ENCODE measurements around the gene COL25A1.

Gene COL25A1

DNA sequence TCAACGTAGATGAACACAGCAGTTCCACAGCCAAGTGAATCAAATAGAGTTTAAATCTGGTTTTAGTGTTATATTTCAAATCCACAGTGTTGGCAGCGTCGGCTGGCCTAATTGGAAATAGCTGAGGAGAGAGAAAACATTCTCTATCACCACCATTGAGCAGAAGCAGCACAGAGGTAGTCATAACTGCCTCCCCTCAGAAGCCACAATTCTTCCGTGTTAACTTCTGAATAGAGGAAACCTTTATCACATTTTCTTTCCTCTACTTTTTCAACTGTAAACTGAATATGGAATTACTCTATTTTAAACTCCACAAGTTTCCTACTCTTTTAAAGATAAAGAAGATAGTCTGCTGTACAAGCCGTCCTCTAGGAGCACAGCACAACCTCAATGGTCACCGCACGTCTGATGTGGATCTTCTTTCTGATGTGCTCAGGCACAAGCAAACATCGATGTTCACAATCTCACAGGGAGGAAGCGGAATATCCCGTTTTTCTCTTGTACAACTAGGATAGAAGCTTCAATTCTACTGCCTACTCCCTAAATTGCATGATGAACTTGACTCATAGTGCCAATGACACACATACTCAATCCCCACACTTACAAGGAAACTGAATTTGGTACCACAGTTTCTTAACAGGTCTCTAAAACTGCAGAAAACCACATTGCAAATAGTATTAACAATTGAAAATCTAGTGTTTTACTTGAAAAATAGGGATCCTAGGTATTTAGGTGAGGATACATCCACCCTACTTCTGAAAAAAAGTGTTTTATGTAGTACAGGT lies 321.8 kb downstream of the COL25A1 start:
- H3K9ac ChIP-seq = no peak overlapping the region
- no peaks in the 10 kb centered on the region for H3K4me1 ChIP-seq
- H3K4me3 ChIP-seq (ENCODE audit: low read depth, low read length) = no peak overlapping the region
- H3K9me3 ChIP-seq (ENCODE audit: control insufficient read depth, low read length) = no peaks in the 10 kb centered on the region
- H3K27ac ChIP-seq = no peak overlapping the region
- TF ChIP-seq, protein P1, sequence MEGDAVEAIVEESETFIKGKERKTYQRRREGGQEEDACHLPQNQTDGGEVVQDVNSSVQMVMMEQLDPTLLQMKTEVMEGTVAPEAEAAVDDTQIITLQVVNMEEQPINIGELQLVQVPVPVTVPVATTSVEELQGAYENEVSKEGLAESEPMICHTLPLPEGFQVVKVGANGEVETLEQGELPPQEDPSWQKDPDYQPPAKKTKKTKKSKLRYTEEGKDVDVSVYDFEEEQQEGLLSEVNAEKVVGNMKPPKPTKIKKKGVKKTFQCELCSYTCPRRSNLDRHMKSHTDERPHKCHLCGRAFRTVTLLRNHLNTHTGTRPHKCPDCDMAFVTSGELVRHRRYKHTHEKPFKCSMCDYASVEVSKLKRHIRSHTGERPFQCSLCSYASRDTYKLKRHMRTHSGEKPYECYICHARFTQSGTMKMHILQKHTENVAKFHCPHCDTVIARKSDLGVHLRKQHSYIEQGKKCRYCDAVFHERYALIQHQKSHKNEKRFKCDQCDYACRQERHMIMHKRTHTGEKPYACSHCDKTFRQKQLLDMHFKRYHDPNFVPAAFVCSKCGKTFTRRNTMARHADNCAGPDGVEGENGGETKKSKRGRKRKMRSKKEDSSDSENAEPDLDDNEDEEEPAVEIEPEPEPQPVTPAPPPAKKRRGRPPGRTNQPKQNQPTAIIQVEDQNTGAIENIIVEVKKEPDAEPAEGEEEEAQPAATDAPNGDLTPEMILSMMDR (IDR thresholded peaks at IDR 0.05) = no peak
- H3K36me3 ChIP-seq (ENCODE audit: control insufficient read depth, insufficient read depth, low read length) = no peaks in the 10 kb centered on the region
- no peak overlapping the region for H2AFZ ChIP-seq
- H3K27me3 ChIP-seq (ENCODE audit: control insufficient read depth, insufficient read depth, low read length) = no peaks in the 10 kb centered on the region
- H3K4me2 ChIP-seq (ENCODE audit: low read length) = no peak overlapping the region
- no peaks in the 10 kb centered on the region for H3K79me2 ChIP-seq

GRCh38 chr4:108979759-108980158 lies 322.7 kb downstream of the COL25A1 start:
- Histone ChIP-seq H3K27ac (no peak overlapping the region), H3K27me3 (ENCODE audit: control insufficient read depth, insufficient read depth, low read length) (no peaks in the 10 kb centered on the region), H2AFZ (no peak overlapping the region), H3K79me2 (no peaks in the 10 kb centered on the region), H3K9me3 (ENCODE audit: control insufficient read depth, low read length) (no peaks in the 10 kb centered on the region), H3K4me1 (no peaks in the 10 kb centered on the region), H3K36me3 (ENCODE audit: control insufficient read depth, insufficient read depth, low read length) (no peaks in the 10 kb centered on the region), H3K4me2 (ENCODE audit: low read length) (no peak overlapping the region), H3K9ac (no peak overlapping the region), H3K4me3 (ENCODE audit: low read depth, low read length) (no peak overlapping the region)
- TF ChIP-seq, protein P1 (IDR thresholded peaks at IDR 0.05) = no peak

DNA sequence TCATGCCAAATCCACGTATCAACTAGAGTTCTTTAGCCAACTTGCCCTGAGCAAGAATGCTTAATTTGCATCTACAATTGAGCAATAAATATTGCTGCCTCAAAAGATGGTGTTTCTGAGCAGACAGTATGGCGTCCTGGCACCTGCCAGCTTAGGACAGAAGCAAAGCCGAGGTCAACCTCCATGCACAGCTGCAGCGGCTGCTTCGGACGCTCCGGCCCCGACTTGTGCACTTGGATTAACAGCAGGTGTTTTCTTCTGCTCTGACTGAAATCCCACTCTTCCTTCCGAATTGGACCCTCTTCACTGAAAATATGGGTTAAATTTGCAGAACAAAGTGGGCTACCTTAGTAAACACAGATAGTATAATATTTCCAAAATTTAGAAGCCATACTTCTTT lies 324.4 kb downstream of the COL25A1 start:
- Histone ChIP-seq H3K4me2 (ENCODE audit: low read length) (no peak overlapping the region), H3K36me3 (ENCODE audit: control insufficient read depth, insufficient read depth, low read length) (no peaks in the 10 kb centered on the region), H3K9me3 (ENCODE audit: control insufficient read depth, low read length) (no peaks in the 10 kb centered on the region), H3K27me3 (ENCODE audit: control insufficient read depth, insufficient read depth, low read length) (no peaks in the 10 kb centered on the region), H3K79me2 (no peaks in the 10 kb centered on the region), H3K9ac (no peak overlapping the region), H2AFZ (no peak overlapping the region), H3K4me1 (no peaks in the 10 kb centered on the region), H3K27ac (no peak overlapping the region), H3K4me3 (ENCODE audit: low read depth, low read length) (no peak overlapping the region)
- TF ChIP-seq, protein P1 (IDR thresholded peaks at IDR 0.05) = no peak

DNA sequence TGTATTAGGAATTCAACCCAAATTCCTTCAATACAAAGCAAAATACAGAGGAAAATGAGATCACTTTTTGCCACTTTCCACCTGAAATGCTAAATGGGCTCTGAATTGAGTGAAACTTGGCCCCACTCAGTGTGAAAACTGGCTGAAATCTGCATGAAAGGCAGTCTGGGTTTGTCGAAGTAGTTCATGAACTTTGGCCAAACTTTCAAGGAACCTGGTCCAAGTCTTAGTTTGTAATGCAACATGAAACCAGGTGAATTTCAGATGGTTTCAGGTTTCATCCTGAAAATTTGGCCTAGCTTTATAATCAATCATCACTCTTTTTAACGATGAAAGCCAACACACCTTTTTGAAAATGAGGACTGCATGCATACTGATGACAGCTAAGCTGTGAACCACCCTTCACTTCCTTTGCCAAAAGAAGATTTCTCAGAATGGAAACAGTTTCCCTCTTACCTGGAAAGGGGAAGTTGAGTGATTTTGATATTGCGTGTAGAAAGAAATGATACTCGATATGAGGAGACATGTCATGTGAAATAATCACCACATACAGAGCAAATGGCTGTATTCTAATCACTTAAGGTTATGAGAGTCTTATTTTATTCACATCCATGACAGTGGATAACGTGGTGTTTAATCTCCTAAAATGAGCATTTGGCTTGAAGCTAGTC lies 329.7 kb downstream of the COL25A1 start:
- TF ChIP-seq, protein P1 (IDR thresholded peaks at IDR 0.05) = no peak
- Histone ChIP-seq H3K4me3 (ENCODE audit: low read depth, low read length) (no peak overlapping the region), H3K9me3 (ENCODE audit: control insufficient read depth, low read length) (no peaks in the 10 kb centered on the region), H2AFZ (no peak overlapping the region), H3K4me1 (no peaks in the 10 kb centered on the region), H3K27ac (no peak overlapping the region), H3K9ac (no peak overlapping the region), H3K79me2 (no peaks in the 10 kb centered on the region), H3K27me3 (ENCODE audit: control insufficient read depth, insufficient read depth, low read length) (no peaks in the 10 kb centered on the region), H3K36me3 (ENCODE audit: control insufficient read depth, insufficient read depth, low read length) (no peaks in the 10 kb centered on the region), H3K4me2 (ENCODE audit: low read length) (no peak overlapping the region)

All from parathyroid adenoma (tissue), 2 donors.